Muscle of back (tissue), 13 donors: Measurements from ENCODE around the gene TCOF1. TPM values are rescaled to one million over a fixed set of nuclear protein-coding genes. Genes with fewer than 3 reads are reported as not detected.

Experiments used
- DNase-seq, 3 donors: peaks; one replicate each; pipeline versions ENCODE4 v3.0.0 to v3.0.0-alpha.2; 2013
- long read RNA-seq, 9 donors: transcript quantifications; one replicate each; lab custom pipeline, GENCODE V29; 2026
- polyA plus RNA-seq, 10 donors: library from polyadenylated mRNA; unstranded; fragments of 120-200 nt; gene quantifications; one replicate each; pipeline ENCODE4 v1.2.1, GENCODE V29; 2013; ENCODE audit not compliant: insufficient read length in 10 of 10

TCOF1 gene
- 10 to 100 TPM; 15.8 to 24.8 (median 17.9) TPM for polyA plus RNA-seq
- long read RNA-seq, donor 1, partial matches to known transcripts: 2,757 of 5,498 reads
- long read RNA-seq, donor 1, other reads (novel, unspliced or antisense): 2,741 of 5,498 reads
- long read RNA-seq, donor 2: 0 reads
- long read RNA-seq, donor 3: 0 reads
- long read RNA-seq, donor 4, partial matches to known transcripts: 6 of 6 reads
- long read RNA-seq, donor 4, other reads (novel, unspliced or antisense): 0 of 6 reads
- long read RNA-seq, donor 5, partial matches to known transcripts: 6 of 6 reads
- long read RNA-seq, donor 5, other reads (novel, unspliced or antisense): 0 of 6 reads
- long read RNA-seq, donor 6, partial matches to known transcripts: 18 of 18 reads
- long read RNA-seq, donor 6, other reads (novel, unspliced or antisense): 0 of 18 reads
- long read RNA-seq, donor 7, partial matches to known transcripts: 21 of 21 reads
- long read RNA-seq, donor 7, other reads (novel, unspliced or antisense): 0 of 21 reads
- long read RNA-seq, donor 8, partial matches to known transcripts: 28 of 28 reads
- long read RNA-seq, donor 8, other reads (novel, unspliced or antisense): 0 of 28 reads
- long read RNA-seq, donor 9: 0 reads

- DNase-seq: peak; percentile 96 to 98 (median 98)
These were observed at the start of gene TCOF1 for GRCh38 chr5:150357326-150358260. Gene TCOF1, plus strand, starts transcription at chr5:150357697. Its CDS starts 50 bp downstream, at chr5:150357747.

- DNase-seq: peak in 2 of 3 donors; percentile 59 to 79
These were observed 48.2 kb upstream of the TCOF1 start for GRCh38 chr5:150309101-150309885.

- no peak for DNase-seq
These were observed 47.6 kb upstream of the TCOF1 start for GRCh38 chr5:150309886-150310239.

- DNase-seq: no peak
These were observed 47.3 kb upstream of the TCOF1 start for GRCh38 chr5:150310246-150310645.

- no peak for DNase-seq
These were observed 46.3 kb upstream of the TCOF1 start for GRCh38 chr5:150311015-150311692.

DNA sequence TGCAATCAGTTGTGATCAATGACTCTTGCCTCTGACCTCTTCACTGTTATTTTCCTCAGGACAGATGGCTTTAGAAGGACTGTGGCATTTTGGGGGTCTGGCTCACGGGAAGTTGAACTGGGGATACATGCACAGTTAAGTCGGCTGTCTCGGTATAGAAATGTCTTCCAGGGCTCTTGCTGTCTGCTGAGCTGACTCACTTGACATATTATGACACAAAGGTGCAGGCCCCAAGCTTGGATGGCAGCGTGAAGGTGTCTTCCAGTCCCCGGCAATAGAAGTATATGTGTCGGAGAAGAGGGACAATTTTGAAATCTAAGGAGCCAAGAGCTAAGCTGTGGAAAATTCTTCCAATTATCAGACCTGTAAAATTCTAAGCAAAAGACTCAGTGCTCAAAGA is 45.0 kb upstream of the TCOF1 start:
- no peak for DNase-seq

- DNase-seq: no peak
These were observed 44.0 kb upstream of the TCOF1 start for GRCh38 chr5:150313501-150313900.

DNA sequence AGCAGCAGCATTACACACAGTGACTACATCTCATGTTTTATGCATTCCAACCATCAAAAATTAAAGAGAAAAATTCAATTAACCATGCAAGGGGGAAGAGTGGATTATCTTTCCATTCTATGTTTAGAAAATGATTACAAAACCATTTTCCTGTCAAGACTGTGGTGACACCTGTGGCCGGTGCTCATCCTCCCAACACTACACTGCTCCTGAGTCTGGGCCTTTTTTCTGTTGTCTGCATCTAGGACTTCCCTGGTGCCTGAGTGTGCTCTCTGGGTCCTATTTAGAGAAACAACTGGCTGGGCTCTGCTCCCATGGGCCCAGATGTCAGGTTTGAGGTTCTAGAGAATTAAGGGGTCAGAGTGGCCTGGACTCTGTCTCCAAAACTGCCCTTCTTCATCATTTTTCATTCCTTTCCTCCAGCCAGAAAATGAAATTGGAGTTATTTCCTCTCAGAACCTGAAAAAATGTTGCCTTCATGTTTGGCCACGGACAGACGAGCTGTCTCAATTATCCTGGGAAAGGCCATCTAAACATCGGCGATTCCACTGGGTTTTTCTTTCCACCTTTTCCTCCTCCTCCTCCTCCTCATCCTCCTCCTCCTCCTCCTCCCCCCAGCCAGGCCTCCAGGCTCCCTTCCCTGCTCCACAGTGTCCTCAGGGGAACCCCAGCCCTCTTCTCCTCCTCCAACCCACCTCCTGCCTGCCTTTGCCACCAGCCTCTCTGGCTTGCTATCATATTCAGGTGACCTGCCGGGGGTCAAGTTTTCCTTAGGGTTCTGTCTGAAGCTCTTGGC is 43.4 kb upstream of the TCOF1 start:
- DNase-seq: no peak

GRCh38 chr5:150315245-150315644 is 42.3 kb upstream of the TCOF1 start:
- no peak for DNase-seq

DNA sequence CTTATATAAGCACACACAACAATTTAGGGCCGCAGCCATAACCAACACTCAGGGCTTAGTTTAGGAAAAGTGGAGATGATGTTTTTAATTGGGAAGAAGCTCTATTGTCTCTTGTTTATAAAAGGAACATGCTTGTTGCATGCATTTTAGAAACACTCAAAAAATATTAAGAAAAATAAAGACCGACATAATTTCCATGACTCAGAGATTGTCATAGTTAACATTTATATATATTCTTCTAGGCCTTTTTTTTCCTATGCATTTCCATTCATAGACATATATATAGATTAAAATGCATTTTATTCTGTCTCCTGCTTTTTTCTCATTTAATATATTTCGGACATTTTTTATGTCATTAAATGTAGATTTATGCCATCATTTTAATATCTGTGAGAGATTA is 41.2 kb upstream of the TCOF1 start:
- DNase-seq: no peak

DNA sequence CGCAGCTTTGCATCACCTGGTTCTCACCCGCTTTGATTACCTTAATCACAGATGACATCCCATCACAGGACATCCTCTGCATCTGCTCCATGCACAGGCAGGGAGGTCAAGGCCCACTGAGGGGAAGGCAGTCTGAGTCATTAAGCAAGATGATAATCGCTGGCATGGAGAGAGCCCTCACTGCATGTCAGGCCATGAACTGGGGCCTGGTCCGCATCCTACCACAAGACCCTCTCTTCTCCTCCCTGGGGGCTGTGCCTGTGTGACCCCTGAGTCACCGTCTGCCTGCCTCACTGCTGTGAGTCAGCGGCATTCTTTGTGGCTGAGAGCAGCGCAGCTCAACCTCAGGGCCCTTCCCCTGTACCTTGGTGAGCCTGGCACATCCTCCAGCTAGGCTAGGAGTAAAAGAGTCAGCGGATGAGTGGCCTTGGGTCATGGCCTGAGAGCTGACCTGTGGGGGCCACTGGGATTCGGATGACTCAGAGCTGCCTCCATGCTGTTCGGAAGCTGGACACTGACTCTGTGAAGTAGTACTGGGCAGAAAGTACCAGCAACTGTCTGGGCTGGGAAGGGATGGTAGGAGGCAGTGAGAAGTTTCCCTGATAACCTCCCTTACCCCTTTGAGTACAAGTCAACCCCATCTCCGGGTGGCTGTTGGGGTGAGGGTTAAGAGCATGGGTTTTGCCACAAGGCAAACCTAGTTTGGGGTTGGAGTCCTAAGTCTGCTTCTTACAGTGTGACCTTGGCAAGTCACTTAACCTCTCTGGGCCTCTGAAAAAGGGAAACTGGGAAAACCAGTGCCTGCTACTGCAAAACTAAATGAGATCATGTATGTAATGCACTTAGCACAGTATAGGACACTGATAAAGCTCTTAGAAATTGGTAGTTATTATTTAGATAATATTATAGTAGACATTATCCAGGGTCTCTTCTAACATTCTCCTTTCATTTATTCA is 40.2 kb upstream of the TCOF1 start:
- peak in 1 of 3 donors; percentile 82 for DNase-seq

GRCh38 chr5:150318613-150319483 is 38.6 kb upstream of the TCOF1 start:
- DNase-seq: no peak

DNA sequence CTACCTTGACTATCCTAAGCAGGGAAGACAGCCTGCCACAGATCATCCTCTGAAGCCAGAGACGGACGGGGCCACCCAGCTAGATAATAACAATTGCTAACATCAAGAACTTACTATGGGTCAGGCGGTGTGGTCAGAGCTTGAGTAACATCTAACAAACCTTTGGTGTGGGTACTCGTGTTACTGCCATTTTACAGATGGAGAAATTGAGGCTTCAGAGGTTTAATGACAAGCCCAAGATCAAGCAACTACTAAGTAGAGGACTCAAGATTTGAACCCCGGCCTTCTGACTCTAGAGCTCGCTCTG is 38.1 kb upstream of the TCOF1 start:
- DNase-seq: no peak

- DNase-seq: peak in 2 of 3 donors; percentile 64 to 81
These were observed 37.4 kb upstream of the TCOF1 start for GRCh38 chr5:150320044-150320613.

GRCh38 chr5:150321211-150321610 is 36.3 kb upstream of the TCOF1 start:
- no peak for DNase-seq

- no peak for DNase-seq
These were observed 35.7 kb upstream of the TCOF1 start for GRCh38 chr5:150321784-150322183.

GRCh38 chr5:150322202-150322601 is 35.3 kb upstream of the TCOF1 start:
- DNase-seq: no peak

GRCh38 chr5:150323092-150323491 is 34.4 kb upstream of the TCOF1 start:
- no peak for DNase-seq
